ENCODE measurements around the gene MAP3K10. TPM values are rescaled to one million over a fixed set of nuclear protein-coding genes. Genes with fewer than 3 reads are reported as not detected.

The MAP3K10 gene
- total and polyA plus RNA-seq, 2 of the 13 experiments (the other 11 are each of a cell fraction or from before 2014, with no cell fraction given), result 3.4 to 5.0 TPM

- TF ChIP-seq NFYB (CRISPR knock-in tag; IDR thresholded peaks at IDR 0.05) (no peak), ZNF577 (CRISPR knock-in tag; IDR thresholded peaks at IDR 0.05; ENCODE audit: borderline replicate concordance, low read depth) (no peak), NFE2L2 (IDR thresholded peaks at IDR 0.05; ENCODE audit: low read length) (no peak), AGO1 (IDR thresholded peaks at IDR 0.05; ENCODE audit: low read depth, low read length, poor library complexity, severe bottlenecking) (peak; percentile 61), FOXO1 (CRISPR knock-in tag; IDR thresholded peaks at IDR 0.05) (peak; percentile 63; the same call in 1 of the 2 replicates), MXD1 (CRISPR knock-in tag; IDR thresholded peaks at IDR 0.05) (peak; percentile 60), NAIF1 (CRISPR knock-in tag; IDR thresholded peaks at IDR 0.05; ENCODE audit: borderline replicate concordance) (no peak), EEA1 (CRISPR knock-in tag; IDR thresholded peaks at IDR 0.05; ENCODE audit: borderline replicate concordance) (no peak; the same call in 1 of the 2 replicates), FOXA1 (IDR thresholded peaks at IDR 0.05) (no peak), FOXA1 (CRISPR knock-in tag; IDR thresholded peaks at IDR 0.05) (peak; percentile 37; the same call in 1 of the 2 replicates), ZFAT (CRISPR knock-in tag; conservative IDR thresholded peaks at IDR 0.05) (no peak), CCAR2 (optimal IDR thresholded peaks at IDR 0.05; ENCODE audit: low read depth, low read length) (no peak), THYN1 (CRISPR knock-in tag; IDR thresholded peaks at IDR 0.05; ENCODE audit: borderline replicate concordance, low read depth) (no peak), MAFK (conservative IDR thresholded peaks at IDR 0.05 in 1 of 2, IDR thresholded peaks at IDR 0.05 in 1 of 2; ENCODE audit: low read length in 2 of 2) (no peak), ZNF841 (CRISPR knock-in tag; IDR thresholded peaks at IDR 0.05; ENCODE audit: borderline replicate concordance) (no peak), JUNB (CRISPR knock-in tag; IDR thresholded peaks at IDR 0.05; ENCODE audit: borderline replicate concordance) (0 out of 2 replicates have a peak, but pooled peaks have one; percentile 35), PCBP2 (optimal IDR thresholded peaks at IDR 0.05; ENCODE audit: low read depth, low read length, poor library complexity, severe bottlenecking) (no peak), ATRX (CRISPR knock-in tag; IDR thresholded peaks at IDR 0.05; ENCODE audit: borderline replicate concordance) (no peak), TBP (CRISPR knock-in tag; IDR thresholded peaks at IDR 0.05) (no peak), ATM (IDR thresholded peaks at IDR 0.05; ENCODE audit: borderline replicate concordance) (no peak), ZNF720 (CRISPR knock-in tag; IDR thresholded peaks at IDR 0.05) (no peak), MLX (CRISPR knock-in tag; IDR thresholded peaks at IDR 0.05) (peak; percentile 97)
- TF ChIP-seq, protein P1, sequence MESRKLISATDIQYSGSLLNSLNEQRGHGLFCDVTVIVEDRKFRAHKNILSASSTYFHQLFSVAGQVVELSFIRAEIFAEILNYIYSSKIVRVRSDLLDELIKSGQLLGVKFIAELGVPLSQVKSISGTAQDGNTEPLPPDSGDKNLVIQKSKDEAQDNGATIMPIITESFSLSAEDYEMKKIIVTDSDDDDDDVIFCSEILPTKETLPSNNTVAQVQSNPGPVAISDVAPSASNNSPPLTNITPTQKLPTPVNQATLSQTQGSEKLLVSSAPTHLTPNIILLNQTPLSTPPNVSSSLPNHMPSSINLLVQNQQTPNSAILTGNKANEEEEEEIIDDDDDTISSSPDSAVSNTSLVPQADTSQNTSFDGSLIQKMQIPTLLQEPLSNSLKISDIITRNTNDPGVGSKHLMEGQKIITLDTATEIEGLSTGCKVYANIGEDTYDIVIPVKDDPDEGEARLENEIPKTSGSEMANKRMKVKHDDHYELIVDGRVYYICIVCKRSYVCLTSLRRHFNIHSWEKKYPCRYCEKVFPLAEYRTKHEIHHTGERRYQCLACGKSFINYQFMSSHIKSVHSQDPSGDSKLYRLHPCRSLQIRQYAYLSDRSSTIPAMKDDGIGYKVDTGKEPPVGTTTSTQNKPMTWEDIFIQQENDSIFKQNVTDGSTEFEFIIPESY (CRISPR knock-in tag; IDR thresholded peaks at IDR 0.05), result peak; percentile 47; the same call in 1 of the 2 replicates
Observed at GRCh38 chr19:40231544-40232424, 40.6 kb downstream of the MAP3K10 start (continued).

All from HepG2 (cell line).